SK-N-SH (cell line): ENCODE data around the gene AVPR1B. TPM values are rescaled to one million over a fixed set of nuclear protein-coding genes. Genes with fewer than 3 reads are reported as not detected.

ENCODE experiments used
- CTCF ChIA-PET: fragments of 300-600, 350-600 bp; formaldehyde crosslinking; extraction: SDS; loops from one replicate; lab custom pipeline; 2021; lab: Yijun Ruan, JAX
- POLR2A ChIA-PET: fragments of 350-600 bp; sonication (Branson Sonifier 250); formaldehyde crosslinking; extraction: SDS; loops from one replicate; lab custom pipeline; 2020; ENCODE audit warnings: antibody characterized with exemption, inconsistent platforms; lab: Yijun Ruan, JAX
- DNase-seq: peaks from one replicate; pipeline ENCODE4 v3.0.0; 2012
- H2AFZ ChIP-seq: fragments of 200-600 bp; sonication (generic); 2 replicates; pipeline ENCODE4 v1.8.1; 2016; ENCODE audit warnings: antibody characterized with exemption, mild to moderate bottlenecking, low read depth
- H3F3A ChIP-seq: fragments of 200-600 bp; sonication (generic); replicated peaks from 2 replicates; pipeline ENCODE3; 2016; ENCODE audit warnings: antibody characterized with exemption, mild to moderate bottlenecking; ENCODE audit not compliant: insufficient read depth
- H3K27ac ChIP-seq, 2 experiments: fragments of 200-500 bp in 1 of 2; fragments of 200-600 bp in 1 of 2; sonication (Bioruptor generic) in 1 of 2; sonication (generic), shearing (Covaris generic) in 1 of 2; 2 replicates each; pipeline versions ENCODE4 v1.5.1 to v1.6.1; 2014 to 2016; ENCODE audit warnings: low read depth in 2 of 2, inconsistent platforms in 1 of 2, low read length in 1 of 2, mild to moderate bottlenecking in 1 of 2, mixed read lengths in 1 of 2
- H3K27me3 ChIP-seq: fragments of 200-600 bp; sonication (generic), shearing (Covaris generic); 2 replicates; pipeline ENCODE4 v1.6.1; 2016; ENCODE audit warnings: mixed run types; ENCODE audit not compliant: insufficient read depth
- H3K36me3 ChIP-seq, 2 experiments: fragments of 200-500 bp in 1 of 2; fragments of 200-600 bp in 1 of 2; sonication (Bioruptor generic) in 1 of 2; sonication (generic) in 1 of 2; replicated peaks in 1 of 2; 2 replicates each; pipeline versions ENCODE3 to v1.5.1; 2014 to 2016; ENCODE audit warnings: low read length in 1 of 2, mild to moderate bottlenecking in 1 of 2; ENCODE audit not compliant: insufficient read depth in 2 of 2, control insufficient read depth in 1 of 2
- H3K4me1 ChIP-seq, 2 experiments: fragments of 200-500 bp in 1 of 2; fragments of 200-600 bp in 1 of 2; sonication (Bioruptor generic) in 1 of 2; sonication (generic), shearing (Covaris generic) in 1 of 2; 2 replicates each; pipeline versions ENCODE4 v1.5.1 to v1.6.1; 2014 to 2016; ENCODE audit warnings: low read depth in 1 of 2, low read length in 1 of 2, mixed run types in 1 of 2; ENCODE audit not compliant: insufficient read depth in 2 of 2, control insufficient read depth in 1 of 2
- H3K4me2 ChIP-seq: fragments of 200-600 bp; sonication (generic), shearing (Covaris generic); 2 replicates; pipeline ENCODE4 v1.6.1; 2017; ENCODE audit warnings: mixed run types
- H3K4me3 ChIP-seq, 2 experiments: fragments of 200-500 bp in 1 of 2; fragments of 200-600 bp in 1 of 2; sonication (Bioruptor generic) in 1 of 2; sonication (generic), shearing (Covaris generic) in 1 of 2; 2 replicates each; pipeline versions ENCODE4 v1.5.1 to v1.8.1; 2014 to 2016; ENCODE audit warnings: low read depth in 2 of 2, inconsistent platforms in 1 of 2, low read length in 1 of 2, mild to moderate bottlenecking in 1 of 2, mixed read lengths in 1 of 2, moderate library complexity in 1 of 2
- H3K79me2 ChIP-seq: fragments of 200-600 bp; sonication (generic); 2 replicates; pipeline ENCODE4 v1.8.1; 2017; ENCODE audit warnings: mild to moderate bottlenecking; ENCODE audit not compliant: insufficient read depth
- H3K9ac ChIP-seq: fragments of 200-600 bp; sonication (generic); 2 replicates; pipeline ENCODE4 v1.6.1; 2017; ENCODE audit warnings: mixed run types
- H3K9me2 ChIP-seq: fragments of 200-600 bp; sonication (generic); 2 replicates; pipeline ENCODE4 v1.6.1; 2017; ENCODE audit warnings: mixed run types
- H3K9me3 ChIP-seq: fragments of 200-600 bp; sonication (generic); 2 replicates; pipeline ENCODE4 v1.6.1; 2017; ENCODE audit warnings: mixed run types, mild to moderate bottlenecking, moderate library complexity
- H4K20me1 ChIP-seq: fragments of 200-600 bp; sonication (generic); 2 replicates; pipeline ENCODE4 v1.6.1; 2017; ENCODE audit warnings: mild to moderate bottlenecking, mixed run types; ENCODE audit not compliant: insufficient read depth
- CHD2 ChIP-seq: fragments of 150-350 bp; IDR thresholded peaks from 2 replicates; pipeline ENCODE4 v1.6.1; 2018; ENCODE audit warnings: low read length; ENCODE audit not compliant: partially characterized antibody
- ELF1 ChIP-seq: IDR thresholded peaks from 2 replicates; pipeline ENCODE4 v1.4.0; 2012
- EZH2phosphoT487 ChIP-seq: fragments of 200-600 bp; sonication (generic); IDR thresholded peaks from 2 replicates; pipeline ENCODE4 v1.6.1; 2017; ENCODE audit warnings: low read depth, mixed run types, mild to moderate bottlenecking, antibody characterized with exemption, moderate library complexity, borderline replicate concordance
- GABPA ChIP-seq: IDR thresholded peaks from 2 replicates; pipeline ENCODE4 v1.4.0; 2012; ENCODE audit warnings: low read depth, mild to moderate bottlenecking
- JUND ChIP-seq: IDR thresholded peaks from 2 replicates; pipeline ENCODE4 v1.4.0; 2012
- MEF2A ChIP-seq: IDR thresholded peaks from 2 replicates; pipeline ENCODE4 v1.4.0; 2012; ENCODE audit warnings: low read depth, borderline replicate concordance
- MXI1 ChIP-seq: IDR thresholded peaks from 2 replicates; pipeline ENCODE4 v1.6.1; 2012; ENCODE audit warnings: mild to moderate bottlenecking, low read depth, low read length, improper control_type of control experiment
- POLR2AphosphoS5 ChIP-seq: IDR thresholded peaks from 2 replicates; pipeline ENCODE4 v1.6.1; 2012; ENCODE audit warnings: low read depth, low read length
- RAD21 ChIP-seq: IDR thresholded peaks from 2 replicates; pipeline ENCODE4 v1.6.1; 2012; ENCODE audit warnings: mild to moderate bottlenecking, low read length
- SIN3A ChIP-seq: IDR thresholded peaks from 2 replicates; pipeline ENCODE4 v1.6.1; 2012; ENCODE audit warnings: low read depth, mild to moderate bottlenecking, low read length, moderate library complexity, borderline replicate concordance
- WGBS: methylation state at CpG from one replicate; pipeline ENCODE4 v1.1.6; 2017; ENCODE audit warnings: low lambda C conversion rate; 5-methylcytosine and 5-hydroxymethylcytosine counted together
- polyA plus RNA-seq, 3 experiments: library from polyadenylated mRNA; depleted of rRNA; stranded (reverse); fragments of >200 nt; gene quantifications; 2 replicates each; pipeline ENCODE4 v1.2.3, GENCODE V29; 2012
- small RNA-seq, 7 experiments: library from RNA; depleted of rRNA; stranded (forward); fragments of <200 nt; gene quantifications; one replicate each; pipeline ENCODE3, GENCODE V24; 2012
- TF ChIP-seq, protein P1 (sequence below): IDR thresholded peaks from 2 replicates; pipeline ENCODE4 v1.4.0; 2012; ENCODE audit warnings: low read depth, borderline replicate concordance

Gene AVPR1B
- polyA plus RNA-seq, 1 of the 3 experiments (the other 2 are of a cell fraction), result not detected

DNA sequence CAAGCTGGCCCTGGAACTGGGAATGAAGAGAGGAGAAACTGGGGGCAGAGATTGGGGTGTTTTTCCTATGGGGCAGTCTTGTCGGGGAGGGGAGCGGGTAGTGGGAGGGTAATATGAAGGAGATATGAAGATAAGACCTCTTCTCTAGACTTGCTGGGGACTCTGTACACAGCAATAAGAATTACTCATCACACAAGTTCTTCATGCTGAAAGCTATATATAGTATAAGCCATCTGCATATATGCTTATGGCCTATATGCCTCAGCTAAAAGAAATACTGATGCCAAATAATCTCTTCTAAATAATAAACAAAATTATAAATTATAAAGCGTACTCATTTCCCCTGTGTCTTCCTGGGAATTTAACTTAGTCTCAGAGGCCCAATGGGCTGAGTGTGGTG, 56.3 kb downstream of the AVPR1B start:
- H2AFZ ChIP-seq, result no peak overlapping the region
- TF ChIP-seq ELF1 (no peak), MEF2A (no peak), CHD2 (no peak), GABPA (no peak), RAD21 (no peak), JUND (no peak), POLR2AphosphoS5 (no peak), SIN3A (no peak), MXI1 (no peak), EZH2phosphoT487 (no peak)
- TF ChIP-seq, protein P1, sequence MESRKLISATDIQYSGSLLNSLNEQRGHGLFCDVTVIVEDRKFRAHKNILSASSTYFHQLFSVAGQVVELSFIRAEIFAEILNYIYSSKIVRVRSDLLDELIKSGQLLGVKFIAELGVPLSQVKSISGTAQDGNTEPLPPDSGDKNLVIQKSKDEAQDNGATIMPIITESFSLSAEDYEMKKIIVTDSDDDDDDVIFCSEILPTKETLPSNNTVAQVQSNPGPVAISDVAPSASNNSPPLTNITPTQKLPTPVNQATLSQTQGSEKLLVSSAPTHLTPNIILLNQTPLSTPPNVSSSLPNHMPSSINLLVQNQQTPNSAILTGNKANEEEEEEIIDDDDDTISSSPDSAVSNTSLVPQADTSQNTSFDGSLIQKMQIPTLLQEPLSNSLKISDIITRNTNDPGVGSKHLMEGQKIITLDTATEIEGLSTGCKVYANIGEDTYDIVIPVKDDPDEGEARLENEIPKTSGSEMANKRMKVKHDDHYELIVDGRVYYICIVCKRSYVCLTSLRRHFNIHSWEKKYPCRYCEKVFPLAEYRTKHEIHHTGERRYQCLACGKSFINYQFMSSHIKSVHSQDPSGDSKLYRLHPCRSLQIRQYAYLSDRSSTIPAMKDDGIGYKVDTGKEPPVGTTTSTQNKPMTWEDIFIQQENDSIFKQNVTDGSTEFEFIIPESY, result no peak
- CTCF ChIA-PET, result interaction anchor here (0.9 kb wide), 1 partner anchor 68 kb away, joined by 4 read pairs; no protein-coding TSS in a partner anchor

More for the DNA sequence above, 56.3 kb downstream of the AVPR1B start:
- peaks cover 7% of the 10 kb centered on the region; the same call in 1 of the 2 replicates for H3K27me3 ChIP-seq
- no peak overlapping the region for H3K27ac ChIP-seq
- 74% methylated on average over 3 of the region's 3 CpGs for WGBS
- H3F3A ChIP-seq, result no peaks in the 10 kb centered on the region
- POLR2A ChIA-PET, result no interaction called here
- no peaks in the 10 kb centered on the region; the same call in 1 of the 2 replicates for H3K9me3 ChIP-seq
- H3K36me3 ChIP-seq, result no peaks in the 10 kb centered on the region
- no peak for DNase-seq
- no peaks in the 10 kb centered on the region for H3K9me2 ChIP-seq
- no peaks in the 10 kb centered on the region; a peak in 1 of 4 replicates for H3K4me1 ChIP-seq
- no peaks in the 10 kb centered on the region for H4K20me1 ChIP-seq
- no peaks in the 10 kb centered on the region for H3K79me2 ChIP-seq
- no peak overlapping the region for H3K4me2 ChIP-seq
- no peak overlapping the region for H3K9ac ChIP-seq
- H3K4me3 ChIP-seq, result no peak overlapping the region

Small RNAs within 50 kb of the gene (small RNA-seq; reads per million reads assigned to genes)
- 0 reads per million in 7 experiments for gene RF00271

Other genes with a start within 250 kb of the AVPR1B start
- gene SLC26A9, start 173.9 kb downstream of the AVPR1B start, polyA plus RNA-seq (2012; rRNA removed), result not detected in 2 replicates
- 0.15 and 0.24 TPM in 2 replicates for gene RAB7B, start 114.0 kb downstream of the AVPR1B start, polyA plus RNA-seq (2012; rRNA removed)
- not detected in 2 replicates for gene CTSE, start 93.5 kb downstream of the AVPR1B start, polyA plus RNA-seq (2012; rRNA removed)
- gene RHEX, start 64.2 kb downstream of the AVPR1B start, polyA plus RNA-seq (2012; rRNA removed), result not detected in 2 replicates
- gene FAM72A, start 85.5 kb upstream of the AVPR1B start, polyA plus RNA-seq (2012; rRNA removed), result 8.1 and 8.8 TPM in 2 replicates
- gene SRGAP2, start 86.2 kb upstream of the AVPR1B start, polyA plus RNA-seq (2012; rRNA removed), result 18.2 and 19.3 TPM in 2 replicates